Coronary artery (tissue), 2 donors: ENCODE data around the gene PPP1R1A.
A peak's percentile ranks its signal among the peaks of the same experiment; 100 is the strongest.

Experiments used
- DNase-seq: peaks from one replicate; pipeline ENCODE4 v3.0.0-alpha.2; 2017; ENCODE audit warnings: low spot score
- H3K27ac ChIP-seq, 2 donors: fragments of 200-600 bp; sonication (generic); one replicate each; pipeline ENCODE4 v1.5.1; 2016 to 2019
- H3K4me3 ChIP-seq: fragments of 200-600 bp; sonication (generic); 2 replicates; pipeline ENCODE4 v1.5.1; 2016; ENCODE audit warnings: mild to moderate bottlenecking, moderate library complexity
- TF ChIP-seq, protein P1 (sequence below): fragments of 200-600 bp; sonication (generic); IDR thresholded peaks from one replicate; pipeline ENCODE4 v1.5.1; 2019; ENCODE audit warnings: antibody characterized with exemption

PPP1R1A gene

DNA sequence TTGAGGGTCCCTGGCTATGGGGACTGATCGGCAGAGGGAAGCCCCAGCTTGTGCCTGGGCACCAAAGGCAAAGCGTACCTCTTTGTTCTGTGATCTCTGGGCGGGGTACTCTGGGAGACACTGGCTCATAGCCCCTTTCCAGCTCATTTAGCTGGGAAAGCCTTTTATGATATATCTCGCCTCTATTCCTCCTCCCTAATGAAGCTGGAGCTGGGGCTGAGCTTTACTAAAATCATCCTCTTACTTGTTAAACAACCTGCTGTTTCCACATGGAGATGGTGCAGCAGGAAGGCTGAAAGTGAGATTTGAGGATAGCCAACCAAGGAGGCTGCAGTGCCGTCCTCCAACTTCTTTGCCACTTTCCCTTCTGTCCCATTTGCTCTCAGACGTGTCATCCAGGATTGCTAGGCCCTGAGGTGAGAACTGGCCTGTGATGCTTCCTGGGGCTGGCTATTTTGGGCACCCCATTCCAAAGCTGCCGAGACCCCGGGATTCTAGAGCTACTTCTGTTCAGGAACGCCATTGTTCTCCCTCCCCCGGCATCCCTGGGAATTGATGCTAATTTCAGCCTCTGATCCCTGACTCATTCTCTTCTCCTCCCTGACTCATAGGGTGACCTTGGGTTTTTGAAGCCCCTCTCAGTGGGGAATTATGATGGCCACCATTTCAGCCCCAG, 23.0 kb downstream of the PPP1R1A start:
- no peak overlapping the region for H3K4me3 ChIP-seq
- no peak for DNase-seq
- no peak overlapping the region for H3K27ac ChIP-seq
- TF ChIP-seq, protein P1, sequence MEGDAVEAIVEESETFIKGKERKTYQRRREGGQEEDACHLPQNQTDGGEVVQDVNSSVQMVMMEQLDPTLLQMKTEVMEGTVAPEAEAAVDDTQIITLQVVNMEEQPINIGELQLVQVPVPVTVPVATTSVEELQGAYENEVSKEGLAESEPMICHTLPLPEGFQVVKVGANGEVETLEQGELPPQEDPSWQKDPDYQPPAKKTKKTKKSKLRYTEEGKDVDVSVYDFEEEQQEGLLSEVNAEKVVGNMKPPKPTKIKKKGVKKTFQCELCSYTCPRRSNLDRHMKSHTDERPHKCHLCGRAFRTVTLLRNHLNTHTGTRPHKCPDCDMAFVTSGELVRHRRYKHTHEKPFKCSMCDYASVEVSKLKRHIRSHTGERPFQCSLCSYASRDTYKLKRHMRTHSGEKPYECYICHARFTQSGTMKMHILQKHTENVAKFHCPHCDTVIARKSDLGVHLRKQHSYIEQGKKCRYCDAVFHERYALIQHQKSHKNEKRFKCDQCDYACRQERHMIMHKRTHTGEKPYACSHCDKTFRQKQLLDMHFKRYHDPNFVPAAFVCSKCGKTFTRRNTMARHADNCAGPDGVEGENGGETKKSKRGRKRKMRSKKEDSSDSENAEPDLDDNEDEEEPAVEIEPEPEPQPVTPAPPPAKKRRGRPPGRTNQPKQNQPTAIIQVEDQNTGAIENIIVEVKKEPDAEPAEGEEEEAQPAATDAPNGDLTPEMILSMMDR: no peak

DNA sequence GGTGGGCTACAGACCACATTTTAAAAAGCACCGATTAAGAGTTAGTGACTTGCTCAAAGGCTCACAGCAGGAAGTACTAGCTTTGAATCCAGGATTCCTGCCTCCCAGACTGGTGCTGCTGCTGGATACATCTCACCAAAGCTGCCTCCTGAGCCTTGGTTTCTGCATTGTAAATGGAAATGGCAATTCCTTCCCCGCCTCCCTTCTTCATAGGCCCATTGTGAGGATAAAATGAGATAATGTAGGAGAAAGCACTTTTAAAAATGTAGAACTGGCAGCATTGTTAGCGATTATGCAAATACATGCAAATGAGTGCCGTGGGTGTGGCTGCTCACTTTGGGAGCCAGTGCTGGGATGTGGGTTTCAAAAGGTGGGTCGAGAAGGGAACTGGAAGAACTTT, 23.7 kb downstream of the PPP1R1A start:
- Histone ChIP-seq H3K27ac (no peak overlapping the region), H3K4me3 (no peak overlapping the region)
- DNase-seq: no peak
- TF ChIP-seq, protein P1: no peak

DNA sequence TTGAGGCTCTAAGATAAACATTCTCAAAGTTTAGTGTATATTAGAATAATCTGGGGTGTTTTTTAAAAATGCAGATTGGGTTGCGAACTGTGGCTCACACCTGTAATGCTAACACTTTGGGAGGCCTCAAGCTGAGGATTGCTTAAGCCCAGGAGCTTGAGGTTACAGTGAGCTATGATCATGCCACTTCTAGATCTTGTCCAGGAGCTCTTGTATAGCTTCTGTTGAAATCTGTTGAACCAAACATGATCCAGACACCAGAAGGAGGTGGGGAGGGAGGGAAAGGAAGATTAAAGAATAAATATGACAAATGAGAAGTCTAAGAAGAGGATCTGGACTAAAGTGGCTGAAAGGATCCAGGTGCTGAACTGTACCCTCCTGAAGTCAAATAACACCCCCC, 24.7 kb downstream of the PPP1R1A start:
- no peak for DNase-seq
- TF ChIP-seq, protein P1: no peak
- Histone ChIP-seq H3K4me3 (no peak overlapping the region), H3K27ac (no peak overlapping the region)

DNA sequence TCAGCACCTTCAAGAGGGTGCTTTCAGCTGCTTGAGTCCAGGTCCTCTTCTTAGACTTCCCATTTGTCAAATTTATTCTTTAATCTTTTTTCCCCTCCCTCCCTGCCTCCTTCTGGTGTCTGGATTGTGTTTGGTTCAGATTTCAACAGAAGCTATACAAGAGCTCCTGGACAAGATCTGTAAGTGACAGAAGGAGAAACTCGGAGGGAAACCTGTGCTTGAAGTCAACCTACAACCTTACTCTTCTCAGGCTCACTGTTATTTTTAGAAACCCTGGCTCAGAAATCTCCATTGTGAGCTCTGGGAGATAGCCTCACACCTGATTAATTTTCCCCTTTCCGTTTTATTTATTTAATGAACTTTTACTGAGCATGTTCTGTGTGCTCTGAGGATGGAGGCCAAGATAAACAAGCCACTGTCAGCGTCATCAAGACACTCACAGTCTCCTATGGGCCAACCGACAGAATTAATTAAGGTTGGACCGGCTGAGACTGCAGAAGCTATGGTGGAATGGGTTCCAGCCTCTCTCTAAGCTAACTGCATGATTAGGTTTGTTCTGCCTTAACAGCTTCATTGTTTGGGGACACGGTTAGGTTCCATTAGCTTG, 25.6 kb downstream of the PPP1R1A start:
- Histone ChIP-seq H3K27ac (no peak overlapping the region), H3K4me3 (peak overlapping the region; percentile 62)
- TF ChIP-seq, protein P1: no peak
- no peak for DNase-seq

DNA sequence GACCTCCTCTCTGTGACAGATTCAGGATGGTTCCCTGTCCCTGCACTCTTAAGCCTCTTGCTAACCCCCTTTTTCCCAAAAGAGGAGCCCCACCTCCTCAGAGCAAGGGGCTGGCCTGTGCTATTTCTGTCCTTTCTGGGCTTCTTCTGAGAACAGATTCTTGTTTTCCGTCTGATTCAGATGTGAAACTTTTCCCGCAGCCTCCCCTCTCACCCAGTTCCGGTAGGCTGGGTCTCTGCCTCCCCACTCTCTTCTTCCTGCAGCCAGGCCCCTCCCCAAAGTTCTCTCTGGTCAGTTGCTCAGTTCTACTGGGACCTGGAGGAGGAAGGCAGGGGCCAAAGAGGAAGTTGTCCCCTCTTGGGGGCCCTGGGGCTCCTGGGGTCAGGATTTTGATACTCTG, 27.3 kb downstream of the PPP1R1A start:
- H3K27ac ChIP-seq: peak overlapping the region; percentile 80 to 86
- peak overlapping the region; percentile 62 for H3K4me3 ChIP-seq
- peak; percentile 83 for DNase-seq
- TF ChIP-seq, protein P1: no peak

DNA sequence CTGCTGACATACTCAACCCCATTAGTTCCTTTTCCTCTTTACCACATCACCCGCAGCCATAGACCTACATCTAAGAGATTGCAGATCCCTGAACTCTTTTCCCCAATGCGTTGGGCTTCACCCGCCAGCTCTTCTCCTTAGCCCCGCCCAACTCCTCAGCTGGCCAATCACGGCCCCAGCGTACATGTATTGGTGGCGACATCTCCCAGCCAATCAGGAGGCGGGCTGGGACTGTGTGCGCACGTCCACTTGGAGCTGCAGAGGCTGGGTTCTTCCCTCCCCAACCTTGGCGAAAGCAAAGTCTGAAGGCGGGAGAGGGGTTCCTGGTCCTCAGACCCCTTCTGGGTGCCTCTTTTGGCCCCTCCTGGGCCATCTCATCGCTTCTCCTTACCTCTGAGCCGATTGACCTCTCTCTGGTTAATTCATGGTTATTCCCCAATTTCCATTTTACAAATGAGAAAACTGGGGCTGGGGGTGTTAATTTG, 28.0 kb downstream of the PPP1R1A start:
- Histone ChIP-seq H3K27ac (peak overlapping the region; percentile 80 to 86), H3K4me3 (peak overlapping the region; percentile 62)
- TF ChIP-seq, protein P1: no peak

DNA sequence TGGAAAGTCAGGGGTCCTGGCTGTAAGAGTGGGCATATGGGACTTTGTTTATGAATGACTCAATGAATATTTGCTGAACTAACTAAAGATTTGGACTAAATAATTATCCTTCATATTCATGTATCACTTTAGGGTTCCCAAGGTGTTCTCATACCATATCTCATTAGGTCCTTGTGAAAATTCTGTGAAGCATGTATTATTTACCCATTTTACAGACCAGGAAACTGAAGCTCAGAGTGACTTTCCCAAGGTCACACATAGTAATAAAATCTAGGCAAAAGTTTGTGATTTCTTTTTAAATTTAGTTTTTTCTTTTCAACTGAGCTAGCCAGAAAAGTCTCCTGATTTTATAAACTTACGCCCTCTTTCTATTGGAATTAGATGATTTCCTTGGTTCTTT, 29.7 kb downstream of the PPP1R1A start:
- DNase-seq: no peak
- no peak overlapping the region for H3K4me3 ChIP-seq
- TF ChIP-seq, protein P1: no peak

More for the DNA sequence above, 28.0 kb downstream of the PPP1R1A start:
- DNase-seq: peak; percentile 95

More for the DNA sequence above, 29.7 kb downstream of the PPP1R1A start:
- H3K27ac ChIP-seq: no peak overlapping the region
